ENCODE results near the gene FRG2C.
A peak's percentile ranks its signal among the peaks of the same experiment; 100 is the strongest.
"Not testable (repeated sequence)": the region's sequence is repeated elsewhere in the genome, so short reads cannot be mapped to it uniquely, and the experiment has no call there.

- peak in 1 of 3 experiments; percentile 18 for TF ChIP-seq CTCF (optimal IDR thresholded peaks at IDR 0.05 in 1 of 3, IDR thresholded peaks at IDR 0.05 in 1 of 3, conservative IDR thresholded peaks at IDR 0.05 in 1 of 3; ENCODE audit: extremely low read depth in 1 of 3, insufficient read depth in 2 of 3, low read length in 3 of 3)
- not testable (repeated sequence) for TF ChIP-seq EZH2 (IDR thresholded peaks at IDR 0.05; ENCODE audit: low read length)
Observed at GRCh38 chr3:75672140-75672775, 8.1 kb downstream of the FRG2C start.

Measured in keratinocyte (primary cell).